Stimulated activated naive CD4-positive, alpha-beta T cell (primary cell): ENCODE measurements around the gene MED16.
A peak's percentile ranks its signal among the peaks of the same experiment; 100 is the strongest.
"Not testable (repeated sequence)": the region's sequence is repeated elsewhere in the genome, so short reads cannot be mapped to it uniquely, and the experiment has no call there.

Source experiments
- DNase-seq, 6 experiments: peaks; one replicate each; lab custom pipeline; 2025; lab: John Stamatoyannopoulos, UW

MED16 gene

DNA sequence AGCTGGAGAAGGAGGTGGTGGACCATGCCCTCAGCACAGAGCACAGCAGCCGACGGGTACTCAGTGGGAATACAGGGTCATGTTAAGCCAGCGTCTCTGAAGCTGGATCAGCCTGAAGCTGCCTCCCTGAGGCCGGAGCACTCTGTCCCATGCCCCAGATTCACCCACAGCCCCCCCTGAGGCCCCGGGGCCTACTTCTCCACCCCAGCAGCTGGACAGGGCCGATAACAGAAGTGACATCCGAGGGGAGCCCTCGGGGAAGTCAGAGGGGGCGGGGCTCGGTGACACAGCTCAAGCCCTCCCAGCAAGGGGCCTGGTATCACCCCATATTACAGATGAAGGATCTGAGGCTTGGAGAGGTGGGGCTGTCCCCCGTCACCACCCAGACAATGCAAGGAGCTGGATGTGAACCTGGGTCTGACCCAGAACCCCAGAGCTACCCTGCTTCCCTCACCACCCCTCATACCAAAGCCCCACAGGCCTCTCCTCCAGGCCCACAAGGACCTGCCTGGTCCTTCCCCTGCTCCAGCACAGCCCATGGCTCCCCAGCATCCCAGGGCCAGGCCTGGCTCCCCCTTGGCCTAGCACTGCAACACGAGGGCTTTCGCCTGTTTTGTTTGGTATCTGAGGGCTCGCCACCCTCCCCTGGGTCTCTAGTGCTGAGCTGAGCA is 14.3 kb upstream of the MED16 start:
- peak in 2 of 6 experiments; percentile 27 to 33 for DNase-seq

DNA sequence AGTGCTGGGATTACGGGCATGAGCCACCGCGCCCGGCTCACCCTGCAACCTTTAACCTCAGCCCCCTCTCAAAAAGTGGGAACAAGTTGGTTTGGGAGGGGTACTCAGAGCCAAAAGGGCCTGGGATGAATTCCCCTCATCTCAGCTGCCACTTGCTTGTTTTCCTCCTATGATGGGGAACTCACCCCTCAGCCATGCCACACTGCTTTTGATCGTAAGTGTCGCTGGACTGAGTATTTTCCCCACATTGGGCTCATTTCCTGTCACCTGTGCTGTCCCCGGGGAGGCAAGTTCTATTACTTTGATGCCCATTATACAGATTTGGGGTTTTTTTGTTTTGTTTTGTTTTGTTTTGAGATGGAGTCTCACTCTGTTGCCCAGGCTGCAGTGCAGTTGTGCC is 13.5 kb upstream of the MED16 start:
- peak in 3 of 6 experiments; percentile 14 to 28 (median 18) for DNase-seq

DNA sequence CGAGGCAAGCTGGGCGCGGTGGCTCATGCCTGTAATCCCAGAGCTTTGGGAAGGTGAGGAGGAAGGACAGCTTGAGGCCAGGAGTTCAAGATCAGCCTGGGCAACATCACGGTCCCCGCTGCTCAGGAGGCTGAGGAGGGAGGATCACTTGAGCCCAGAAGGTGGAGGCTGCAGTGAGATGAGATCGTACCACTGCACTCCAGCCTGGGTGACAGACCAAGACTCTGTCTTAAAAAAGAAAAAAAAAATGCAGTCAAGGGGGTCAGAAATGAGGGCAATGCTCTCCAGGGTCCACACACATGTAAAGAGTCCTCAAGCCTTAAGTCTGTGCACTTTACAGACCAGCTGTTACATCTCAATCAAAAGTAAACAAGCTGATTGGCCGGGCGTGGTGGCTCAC is 11.6 kb upstream of the MED16 start:
- no peak for DNase-seq

DNA sequence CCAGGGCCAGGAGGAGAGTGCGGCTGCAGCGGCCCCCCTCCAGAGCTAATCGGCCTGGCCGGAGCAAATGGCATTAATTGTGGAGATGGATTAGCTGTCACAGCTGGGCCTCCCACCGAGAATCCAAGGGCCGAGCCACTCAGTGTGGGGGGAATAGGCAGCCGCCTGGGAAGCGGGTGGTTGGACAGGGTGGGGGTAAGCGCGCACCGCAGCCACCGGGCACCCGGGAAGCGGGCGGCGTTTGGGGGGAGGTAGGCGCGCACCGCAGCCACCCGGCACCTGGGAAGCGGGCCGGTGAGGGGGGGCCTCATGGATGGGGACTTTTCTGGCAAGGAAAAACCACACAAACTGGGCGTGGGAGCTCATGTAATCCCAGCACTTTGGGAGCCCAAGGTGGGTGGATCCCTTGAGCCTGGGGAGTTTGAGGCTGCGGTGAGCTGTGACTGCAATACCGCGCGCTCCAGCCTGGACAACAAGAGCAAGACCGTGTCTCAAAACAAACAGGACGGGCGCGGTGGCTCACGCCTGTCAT is 10.3 kb upstream of the MED16 start:
- no peak for DNase-seq

DNA sequence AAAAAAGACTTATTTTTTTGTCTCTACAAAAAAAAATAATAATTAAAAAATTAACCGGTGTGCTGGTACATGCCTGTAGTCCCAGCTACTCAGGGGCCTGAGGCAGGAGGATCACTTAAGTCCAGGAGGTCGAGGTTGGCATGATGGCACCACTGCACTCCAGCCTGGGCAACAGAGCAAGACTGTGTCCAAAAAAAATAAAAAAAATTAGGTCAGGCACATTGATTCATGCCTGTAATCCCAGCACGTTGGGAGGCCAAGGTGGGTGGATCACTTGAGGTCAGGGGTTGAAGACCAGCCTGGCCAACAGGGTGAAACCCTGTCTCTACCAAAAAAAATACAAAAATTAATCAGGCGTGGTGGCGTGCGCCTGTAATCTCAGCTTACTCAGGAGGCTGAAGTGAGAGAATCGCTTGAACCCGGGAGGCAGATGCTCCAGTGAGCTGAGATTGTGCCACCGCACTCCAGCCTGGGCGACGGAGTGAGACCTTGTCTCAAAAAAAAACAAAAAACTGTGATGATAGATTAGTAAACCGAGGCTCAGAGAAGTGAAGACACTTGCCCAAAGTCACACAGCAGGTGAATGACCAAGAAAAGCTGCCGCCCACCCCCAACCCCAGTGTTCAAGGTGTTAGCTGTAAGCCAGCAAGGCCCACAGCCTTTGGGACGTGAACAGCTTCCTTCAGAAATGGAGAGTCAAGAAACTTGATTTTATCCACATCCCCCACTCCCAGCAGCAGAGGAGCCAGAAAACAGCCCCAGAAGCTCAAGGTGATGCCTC is 9.6 kb upstream of the MED16 start:
- DNase-seq = no peak

DNA sequence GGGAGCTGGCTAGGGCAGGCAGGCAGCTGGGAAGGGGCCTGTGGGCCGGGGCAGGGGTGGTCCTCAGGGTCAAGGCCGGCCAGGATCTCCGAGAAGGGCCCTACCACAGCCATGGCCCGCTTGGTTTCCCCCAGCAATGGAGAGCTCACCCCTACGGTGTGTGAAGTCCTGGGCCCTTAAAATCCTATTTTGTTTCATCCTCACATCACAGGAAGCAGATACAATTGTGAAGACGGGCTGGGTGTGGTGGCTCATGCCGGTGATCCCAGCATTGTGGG is 9.0 kb upstream of the MED16 start:
- no peak for DNase-seq

DNA sequence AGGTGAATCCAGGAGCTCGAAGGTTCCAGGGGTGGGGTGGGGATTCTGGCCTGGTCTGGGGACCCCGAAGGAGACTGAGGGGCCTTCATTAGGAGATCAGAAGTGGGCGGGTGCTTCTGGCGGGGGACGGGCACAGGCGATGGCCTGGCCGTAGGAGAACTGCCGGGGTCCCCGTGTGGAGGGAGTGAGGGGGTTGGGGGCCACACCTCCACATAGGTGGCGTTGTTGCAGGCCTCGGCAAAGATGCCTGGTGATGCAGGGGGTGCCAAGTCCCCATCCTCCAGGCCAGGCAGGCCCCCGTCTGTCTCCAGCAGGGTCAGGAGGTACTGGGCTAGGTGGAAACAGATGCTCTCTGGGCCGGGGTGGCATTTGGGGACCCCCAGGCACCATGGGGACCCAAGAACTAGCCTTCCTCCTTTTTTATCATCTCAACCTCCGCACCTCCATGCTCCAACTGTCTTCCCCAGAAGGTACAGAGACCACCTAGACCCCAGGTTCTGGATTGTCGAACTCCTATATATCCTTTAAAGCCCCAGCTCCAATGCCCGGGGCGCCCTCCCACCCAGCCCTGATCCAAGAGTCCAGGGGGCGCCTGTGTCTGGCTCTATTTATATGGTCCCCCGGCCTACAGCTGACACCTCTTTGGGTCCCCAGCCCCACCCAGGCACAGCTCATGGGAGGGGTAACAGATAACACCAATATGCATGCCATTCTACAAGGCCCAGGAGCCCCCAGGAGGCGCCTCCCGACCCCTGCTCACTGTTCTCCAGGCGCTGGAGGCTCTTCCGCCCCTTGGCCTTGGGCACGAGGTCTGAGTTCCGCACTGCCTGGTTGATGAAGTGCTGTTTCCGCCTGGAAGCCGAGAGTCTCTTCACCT is 8.5 kb upstream of the MED16 start:
- DNase-seq = no peak

DNA sequence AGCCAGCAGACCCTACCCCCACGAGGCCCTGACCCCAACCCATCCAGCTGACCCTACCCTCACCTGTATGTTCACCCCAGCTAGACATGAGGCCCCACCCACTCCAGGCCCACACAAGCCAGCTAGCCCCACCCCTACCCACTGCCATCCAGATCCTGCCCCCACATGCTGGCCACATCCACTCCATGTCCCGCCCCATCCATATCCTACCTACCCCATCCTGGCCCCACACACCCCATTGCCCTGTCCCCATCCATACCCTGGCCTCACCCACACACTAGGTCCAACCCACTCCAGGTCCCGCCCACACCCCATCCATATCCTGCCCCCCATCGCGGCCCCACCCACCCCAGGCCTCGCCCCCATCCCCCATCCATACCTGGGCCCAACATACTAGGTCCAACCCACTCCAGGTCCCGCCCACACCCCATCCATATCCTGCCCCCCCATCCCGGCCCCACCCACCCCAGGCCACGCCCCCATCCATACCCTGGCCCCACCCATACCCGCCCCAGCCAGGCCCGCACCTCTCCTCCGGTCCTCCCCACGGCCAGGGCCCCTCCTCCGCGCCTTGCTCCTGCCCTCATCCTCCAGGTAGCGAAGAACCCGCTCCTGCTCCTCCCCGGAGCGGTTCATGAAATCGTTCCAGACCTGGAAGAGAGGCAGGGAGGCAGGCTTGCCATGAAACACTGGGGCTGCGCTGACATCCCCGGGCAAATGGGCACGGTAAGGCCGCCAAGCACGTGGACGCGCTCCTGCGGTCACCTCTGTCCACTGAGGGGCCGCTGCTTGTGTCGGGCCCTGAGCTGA is 7.5 kb upstream of the MED16 start:
- peak; percentile 14 to 46 (median 40) for DNase-seq

DNA sequence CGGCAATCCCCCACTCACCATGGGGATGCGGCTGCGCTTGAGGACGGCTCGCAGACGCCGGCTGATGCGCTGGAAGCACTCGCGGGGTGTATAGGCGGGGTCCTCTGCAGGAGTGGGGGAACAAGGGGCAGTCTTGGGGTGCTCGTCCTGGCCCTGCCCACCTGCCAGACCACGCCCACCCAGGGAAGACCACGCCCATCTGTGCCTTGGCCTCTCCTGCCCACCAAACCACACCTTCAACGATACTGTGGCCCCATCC is 7.0 kb upstream of the MED16 start:
- DNase-seq = no peak

DNA sequence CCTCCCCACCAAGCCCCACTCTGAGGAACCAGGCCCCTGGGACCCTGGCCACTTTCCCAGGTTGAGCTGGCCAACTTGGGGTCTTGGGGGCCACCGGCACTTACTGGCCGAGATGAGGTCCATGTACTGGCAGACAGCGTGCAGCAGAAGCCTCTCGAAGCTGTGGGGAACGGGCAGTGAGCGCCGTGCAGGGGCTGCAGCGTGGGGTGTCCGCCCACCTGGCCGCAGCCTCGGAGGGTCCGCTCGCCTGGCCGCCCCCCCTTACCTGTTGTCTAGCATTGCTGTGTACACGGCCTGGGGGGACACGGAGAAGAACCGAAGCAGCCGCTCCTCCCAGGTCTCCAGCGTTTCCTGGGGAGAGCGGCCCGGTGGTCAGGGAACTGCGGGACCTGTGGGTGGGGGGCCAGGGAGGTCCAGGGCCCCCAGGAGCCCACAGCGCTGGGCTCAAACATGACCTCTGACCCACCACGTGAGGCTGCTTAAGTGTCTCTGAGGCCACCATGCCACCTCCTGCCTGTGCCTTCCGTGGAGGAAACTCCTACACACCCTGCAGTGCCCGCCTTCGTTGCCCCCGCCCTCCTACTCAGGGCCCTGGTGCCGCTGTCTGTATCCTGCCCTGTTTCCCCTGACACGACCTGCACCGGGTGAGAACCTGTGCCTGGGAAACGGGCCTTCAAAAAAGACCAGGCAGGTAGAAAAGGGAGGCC is 6.5 kb upstream of the MED16 start:
- no peak for DNase-seq

DNA sequence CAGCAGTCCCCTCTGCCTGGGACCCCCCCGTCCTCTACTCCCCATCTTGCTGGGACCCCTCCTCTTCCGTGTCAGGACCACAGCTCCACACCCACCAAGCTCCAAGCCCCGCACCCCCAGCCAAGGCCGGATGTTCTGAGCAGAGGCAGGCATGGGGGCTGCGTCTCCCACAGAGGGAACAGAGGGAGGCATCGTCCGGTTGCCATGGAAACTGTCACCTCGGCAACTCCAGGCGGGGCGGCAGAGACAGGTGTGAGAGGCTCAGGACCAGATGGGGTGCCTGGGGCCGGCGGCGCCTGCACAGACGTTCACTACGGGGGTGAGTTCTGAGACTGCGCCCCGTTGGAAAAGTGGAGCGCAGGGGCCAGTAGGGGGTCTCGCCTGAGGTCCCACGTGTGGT is 5.7 kb upstream of the MED16 start:
- peak; percentile 30 to 58 (median 50) for DNase-seq

DNA sequence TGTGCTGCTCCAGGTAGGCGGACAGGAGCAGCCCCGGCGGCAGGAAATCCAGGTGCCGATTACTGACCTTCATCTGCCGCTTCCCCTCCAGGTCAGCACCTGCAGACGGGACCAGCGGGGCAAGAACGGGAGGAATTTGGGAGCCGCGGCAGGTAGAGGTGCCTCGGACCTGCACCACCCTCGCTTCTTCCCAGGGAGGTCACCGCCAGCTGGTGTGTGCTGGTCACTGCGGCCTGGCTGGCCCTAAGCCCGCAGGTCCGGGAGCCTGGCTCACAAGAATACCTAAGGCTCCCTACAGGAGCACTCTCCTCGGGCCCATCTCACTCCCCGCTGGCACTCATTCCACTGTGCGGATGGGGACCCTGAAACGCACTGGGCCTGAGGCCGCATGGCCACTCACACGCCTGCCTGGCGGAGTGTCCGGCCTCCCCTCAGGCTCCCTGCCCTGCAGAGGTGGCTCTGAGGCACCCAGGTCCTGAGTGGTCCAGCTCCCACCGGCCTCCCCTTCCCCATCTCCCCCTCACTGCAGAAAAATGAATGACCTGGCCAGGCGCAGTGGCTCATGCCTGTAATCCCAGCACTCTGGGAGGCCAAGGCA is 4.6 kb upstream of the MED16 start:
- DNase-seq = no peak

DNA sequence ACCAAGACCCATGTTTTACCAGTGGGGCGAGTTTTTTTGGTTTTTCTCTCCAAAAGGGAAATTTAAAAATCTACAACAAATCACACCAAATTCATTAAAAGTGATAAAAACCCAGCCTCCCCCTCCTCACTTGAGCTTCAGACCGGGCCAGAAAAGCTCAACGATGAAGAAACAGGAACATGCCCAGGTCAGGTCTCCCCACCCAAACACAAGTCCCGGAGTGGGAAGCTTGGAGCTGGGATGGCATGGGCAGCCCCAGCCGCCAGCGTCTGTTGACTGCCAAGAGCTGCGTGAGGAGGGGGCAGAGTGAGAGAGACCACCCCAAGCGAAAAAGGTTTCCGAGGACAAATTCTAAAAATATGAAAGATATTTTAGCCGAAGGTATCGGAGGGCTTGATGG is 4.0 kb upstream of the MED16 start:
- no peak for DNase-seq

DNA sequence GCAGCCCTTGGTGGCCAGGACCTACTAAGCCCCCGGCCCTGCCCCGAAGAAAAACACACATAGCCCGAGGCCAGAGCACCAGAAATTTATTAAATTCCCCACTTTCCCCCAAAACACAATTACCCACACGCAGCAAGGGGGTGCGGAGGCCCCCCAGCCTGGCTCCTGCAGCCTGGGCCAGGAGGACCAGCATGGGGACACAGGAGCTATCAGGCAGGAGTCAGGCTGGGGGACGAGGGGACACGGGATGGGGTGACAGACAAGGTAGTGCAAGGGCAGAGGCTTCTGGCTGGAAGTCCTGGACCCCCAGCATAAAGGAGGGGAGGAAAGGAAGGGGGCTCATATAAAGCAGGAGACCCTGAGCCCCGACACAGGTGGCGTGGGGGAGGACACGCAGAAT is 3.4 kb upstream of the MED16 start:
- no peak for DNase-seq

DNA sequence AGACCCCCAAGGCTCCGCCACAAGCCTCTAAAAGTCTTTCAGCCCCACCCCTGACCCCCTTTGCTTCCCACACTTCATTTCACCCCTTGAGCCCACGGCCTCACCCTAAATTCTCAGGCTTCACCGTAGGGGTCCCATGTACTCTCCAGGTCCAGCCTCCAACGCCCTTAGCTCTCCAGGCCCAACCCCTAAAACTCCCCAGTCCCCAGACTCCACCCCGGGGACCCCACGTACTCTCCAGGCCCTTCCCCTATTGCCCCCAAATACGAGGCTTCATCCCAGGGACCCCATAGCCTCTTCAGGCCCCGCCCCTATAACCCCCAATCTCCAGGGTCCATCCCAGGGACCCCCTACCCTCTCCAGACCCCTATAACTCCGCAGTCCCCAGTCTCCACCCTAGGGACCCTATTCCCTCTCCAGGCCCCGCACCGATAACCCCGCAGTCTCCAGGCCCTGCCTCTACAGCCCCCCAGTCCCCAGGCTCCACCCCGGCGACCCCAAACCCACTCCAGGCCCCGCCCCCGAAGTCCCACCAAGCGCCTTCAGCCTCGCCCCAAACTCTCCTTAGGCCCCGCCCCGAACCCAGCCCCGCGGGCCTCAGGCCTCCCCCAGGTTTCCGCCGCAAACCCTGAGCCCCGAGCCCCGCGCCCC is 619 bp downstream of the MED16 start:
- DNase-seq = no peak

DNA sequence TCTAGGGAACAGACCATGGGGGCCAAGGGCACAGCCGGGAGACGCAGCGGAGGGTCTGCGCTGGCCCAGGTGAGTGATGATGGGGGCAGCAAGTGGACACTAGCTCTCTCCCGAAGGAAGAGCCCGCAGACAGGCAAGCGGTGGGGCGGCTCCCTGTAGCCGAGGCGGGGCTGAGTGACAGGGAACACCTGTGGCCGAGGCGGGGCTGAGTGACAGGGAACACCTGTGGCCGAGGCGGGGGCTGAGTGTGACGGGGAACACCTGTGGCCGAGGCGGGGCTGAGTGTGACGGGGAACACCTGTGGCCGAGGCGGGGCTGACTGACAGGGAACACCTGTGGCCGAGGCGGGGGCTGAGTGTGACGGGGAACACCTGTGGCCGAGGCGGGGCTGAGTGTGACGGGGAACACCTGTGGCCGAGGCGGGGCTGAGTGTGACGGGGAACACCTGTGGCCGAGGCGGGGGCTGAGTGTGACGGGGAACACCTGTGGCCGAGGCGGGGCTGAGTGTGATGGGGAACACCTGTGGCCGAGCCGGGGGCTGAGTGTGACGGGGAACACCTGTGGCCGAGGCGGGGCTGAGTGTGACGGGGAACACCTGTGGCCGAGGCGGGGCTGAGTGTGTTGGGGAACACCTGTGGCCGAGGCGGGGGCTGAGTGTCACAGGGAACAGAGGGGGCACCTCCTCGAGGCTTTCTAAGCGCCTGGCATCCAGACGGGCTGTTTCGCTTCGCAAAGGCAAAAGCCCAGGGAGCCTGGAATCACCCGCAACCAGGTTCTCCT is 1.4 kb downstream of the MED16 start:
- not testable (repeated sequence) for DNase-seq

DNA sequence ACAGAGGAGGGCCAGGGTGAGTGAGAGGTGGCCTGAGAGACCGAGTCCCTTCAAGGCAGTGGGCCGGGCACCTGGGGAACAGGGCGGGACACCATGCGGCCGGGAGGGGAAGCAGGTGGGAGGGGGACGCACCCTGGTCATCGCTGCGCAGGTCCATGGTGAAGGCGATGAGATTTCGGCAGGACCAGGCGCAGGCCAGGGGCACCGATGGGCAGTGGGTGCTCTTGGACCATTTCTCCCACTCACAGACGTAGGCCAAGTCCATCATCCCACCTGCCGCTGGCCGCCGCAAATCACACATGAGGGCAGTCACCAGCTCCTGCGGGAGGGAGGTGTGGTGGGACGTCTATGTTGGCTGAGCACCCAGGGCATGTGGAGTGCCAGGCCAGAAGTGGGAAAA is 2.2 kb downstream of the MED16 start:
- no peak for DNase-seq

DNA sequence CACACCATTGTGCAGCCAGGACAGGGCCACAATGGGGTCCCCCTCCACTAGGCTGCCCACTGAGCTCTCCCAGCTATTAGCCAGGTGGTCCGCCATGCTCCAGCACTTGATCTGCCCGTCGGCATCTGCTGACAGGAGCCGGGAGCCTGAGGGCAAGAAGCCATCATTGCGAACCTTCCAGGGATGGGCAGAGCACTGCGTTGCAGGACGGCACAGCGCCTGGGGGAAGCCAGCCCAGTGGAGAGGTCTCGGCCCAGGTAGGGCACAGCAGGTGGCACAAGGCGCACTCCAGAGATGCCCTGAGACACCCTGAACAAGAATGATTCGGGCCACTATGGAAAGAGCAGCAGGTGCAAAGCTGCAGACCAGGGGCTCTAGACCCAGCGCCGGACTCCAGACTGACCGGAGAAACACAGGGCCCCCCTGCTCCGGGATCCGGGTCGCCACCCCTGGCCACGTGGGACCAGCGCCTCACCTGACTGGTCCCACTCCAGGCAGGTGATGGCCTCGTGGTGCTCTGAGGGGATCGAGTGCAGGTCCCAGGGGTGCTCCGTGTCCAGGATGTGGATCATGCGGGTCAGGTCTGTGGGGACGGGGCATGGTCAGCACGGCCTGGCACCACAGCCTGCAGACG is 3.2 kb downstream of the MED16 start:
- no peak for DNase-seq
